GM12878 (cell line): ENCODE data around the gene AGPAT2. TPM values are rescaled to one million over a fixed set of nuclear protein-coding genes. Genes with fewer than 3 reads are reported as not detected.

Source experiments
- ATAC-seq: fragments of 200-7000 bp; cut with Tn5 transposase; 3 replicates; pipeline ENCODE4 v1.9.1; 2020; ENCODE audit warnings: mild to moderate bottlenecking, moderate library complexity
- BruUV-seq: library from RNA; stranded (reverse); fragments of 400-500 nt; replicated peaks from 2 replicates; lab custom pipeline; 2021; lab: Mats Ljungman, UMichigan
- CTCF ChIA-PET: fragments of 300-600 bp; sonication (Branson Sonifier 250); formaldehyde crosslinking; extraction: SDS; loops from one replicate; lab custom pipeline; 2021; ENCODE audit warnings: inconsistent platforms; lab: Yijun Ruan, JAX
- POLR2A ChIA-PET: fragments of 350-600 bp; formaldehyde crosslinking; extraction: SDS; loops from one replicate; lab custom pipeline; 2021; ENCODE audit warnings: inconsistent platforms; lab: Charles Lee
- RAD21 ChIA-PET: fragments of 300-600 bp; sonication (Branson Sonifier 250); formaldehyde crosslinking; loops from one replicate; lab custom pipeline; 2023; ENCODE audit warnings: antibody characterized with exemption; ENCODE audit not compliant: unreplicated experiment; lab: Charles Lee
- SMC1A ChIA-PET: fragments of 300-600 bp; sonication (Branson Sonifier 250); formaldehyde crosslinking; loops from one replicate; lab custom pipeline; 2023; ENCODE audit not compliant: unreplicated experiment, uncharacterized antibody; lab: Charles Lee
- DNase-seq: peaks from one replicate; pipeline ENCODE4 v3.0.0-alpha.2; 2011; ENCODE audit warnings: low read depth, low spot score
- FAIRE-seq: peaks from 3 replicates; lab custom pipeline; 2011; peaks lifted over from hg19 to GRCh38; lab: Jason Lieb, UNC
- H2AFZ ChIP-seq: 2 replicates; pipeline ENCODE4 v1.6.0; 2011; ENCODE audit warnings: low read depth, low read length, control low read depth; ENCODE audit not compliant: control insufficient read depth
- H3K27ac ChIP-seq: 2 replicates; pipeline ENCODE4 v1.5.1; 2011; ENCODE audit warnings: control low read depth; ENCODE audit not compliant: control insufficient read depth, insufficient read depth
- H3K27me3 ChIP-seq, 2 experiments: replicated peaks in 1 of 2; 2 replicates each; pipeline versions ENCODE4 v1.6.0 to v1.6.1; 2011; ENCODE audit warnings: low read length in 1 of 2; ENCODE audit not compliant: control insufficient read depth in 2 of 2, insufficient read depth in 2 of 2
- H3K36me3 ChIP-seq, 2 experiments: 2 replicates each; pipeline ENCODE4 v1.5.1; 2011; ENCODE audit warnings: low read length in 1 of 2; ENCODE audit not compliant: control insufficient read depth in 2 of 2, insufficient read depth in 2 of 2
- H3K4me1 ChIP-seq: 2 replicates; pipeline ENCODE4 v1.6.1; 2011; ENCODE audit warnings: mild to moderate bottlenecking, low read length, moderate library complexity, mixed read lengths; ENCODE audit not compliant: control insufficient read depth, insufficient read depth
- H3K4me2 ChIP-seq: 2 replicates; pipeline ENCODE4 v1.6.0; 2011; ENCODE audit warnings: control low read depth; ENCODE audit not compliant: control insufficient read depth, insufficient read depth
- H3K4me3 ChIP-seq: fragments of 200-600 bp; sonication (generic); 2 replicates; pipeline ENCODE4 v1.5.1; 2016
- H3K79me2 ChIP-seq: 2 replicates; pipeline ENCODE4 v1.6.0; 2011; ENCODE audit warnings: low read length; ENCODE audit not compliant: control insufficient read depth, insufficient read depth
- H3K9ac ChIP-seq: 2 replicates; pipeline ENCODE4 v1.8.0; 2011; ENCODE audit warnings: low read length, control low read depth, mixed read lengths; ENCODE audit not compliant: control insufficient read depth, insufficient read depth
- H3K9me3 ChIP-seq: replicated peaks from 3 replicates; pipeline ENCODE4 v1.5.1; 2011; ENCODE audit warnings: mild to moderate bottlenecking, low read length; ENCODE audit not compliant: control insufficient read depth, insufficient read depth
- H4K20me1 ChIP-seq: 2 replicates; pipeline ENCODE4 v1.6.0; 2011; ENCODE audit not compliant: control insufficient read depth, insufficient read depth
- ATF7 ChIP-seq: fragments of 450-650 bp; IDR thresholded peaks from 2 replicates; pipeline ENCODE4 v1.6.1; 2016; ENCODE audit warnings: low read depth, mild to moderate bottlenecking
- BACH1 ChIP-seq: fragments of 450-650 bp; IDR thresholded peaks from 2 replicates; pipeline ENCODE4 v1.6.1; 2017; ENCODE audit warnings: mild to moderate bottlenecking, borderline replicate concordance
- CREB1 ChIP-seq: IDR thresholded peaks from 2 replicates; pipeline ENCODE4 v1.6.1; 2012; ENCODE audit warnings: low read depth, mild to moderate bottlenecking, inconsistent platforms
- NKRF ChIP-seq: fragments of 450-650 bp; conservative IDR thresholded peaks from 2 replicates; pipeline ENCODE4 v1.6.1; 2017; ENCODE audit warnings: mild to moderate bottlenecking, moderate library complexity
- PAX5 ChIP-seq: IDR thresholded peaks from 2 replicates; pipeline ENCODE4 v1.6.1; 2011; ENCODE audit warnings: low read depth, low read length, borderline replicate concordance
- RBBP5 ChIP-seq: fragments of 200-600 bp; sonication (generic); conservative IDR thresholded peaks from 2 replicates; pipeline ENCODE4 v1.6.1; 2016
- SP1 ChIP-seq: IDR thresholded peaks from one replicate; pipeline ENCODE4 v1.6.1; 2011; ENCODE audit warnings: low read depth, low read length
- SPI1 ChIP-seq: IDR thresholded peaks from 2 replicates; pipeline ENCODE4 v1.6.1; 2011; ENCODE audit warnings: low read depth, mild to moderate bottlenecking, low read length, moderate library complexity, borderline replicate concordance; ENCODE audit not compliant: insufficient read depth
- SREBF1 ChIP-seq: IDR thresholded peaks from 2 replicates; pipeline ENCODE4 v1.6.1; 2012; ENCODE audit warnings: mild to moderate bottlenecking, low read length
- ZBED1 ChIP-seq: IDR thresholded peaks from 2 replicates; pipeline ENCODE4 v1.6.1; 2016; ENCODE audit warnings: borderline replicate concordance
- ZBTB11 ChIP-seq: fragments of 450-650 bp; formaldehyde crosslinking; IDR thresholded peaks from 2 replicates; pipeline ENCODE4 v1.5.0; 2022; ENCODE audit warnings: mild to moderate bottlenecking, missing genetic modification characterization
- ZNF274 ChIP-seq: IDR thresholded peaks from one replicate; pipeline ENCODE4 v1.8.0; 2011; ENCODE audit not compliant: insufficient read length, insufficient read depth
- WGBS: methylation state at CpG from one replicate; pipeline ENCODE4 v1.1.6; 2016; ENCODE audit warnings: low lambda C conversion rate; ENCODE audit not compliant: insufficient replicate concordance, insufficient coverage; ENCODE audit errors: missing lambda C conversion rate; 5-methylcytosine and 5-hydroxymethylcytosine counted together
- in situ Hi-C: fragments of 300-500 bp; cut with MboI; formaldehyde crosslinking; loops from 9 replicates; pipeline ENCODE4 v1.14.3; 2018; ENCODE audit warnings: mixed read lengths
- intact Hi-C: fragments of 100-400 bp; cut with micrococcal nuclease; formaldehyde crosslinking; loops from one replicate; pipeline ENCODE4 v1.14.2; 2022; ENCODE audit not compliant: unreplicated experiment
- polyA plus RNA-seq, 11 experiments: library from polyadenylated mRNA; depleted of rRNA in 4 of 11; unstranded in 6 of 11; stranded (reverse) in 5 of 11; fragments of >200 nt; fragmentation: Nextera tagmentation in 4 of 11; fragmentation: Illumina TruSeq in 1 of 11; extraction: Ambion mirVana in 4 of 11; extraction: Trizol in 1 of 11; gene quantifications; 1 replicate in 1 of 11; 2 replicates in 10 of 11; pipeline versions ENCODE4 v1.2.1 to v1.2.3, GENCODE V29; 2011 to 2016; ENCODE audit warnings: inconsistent platforms in 2 of 11, missing spikeins in 2 of 11, low read depth in 1 of 11
- total RNA-seq, 4 experiments: library from RNA; depleted of rRNA in 3 of 4; stranded (reverse); fragments of >200 nt in 3 of 4; fragmentation: Illumina TruSeq in 1 of 4; extraction: Trizol in 1 of 4; gene quantifications; 2 replicates each; pipeline versions ENCODE4 v1.2.1 to v1.2.3, GENCODE V29; 2013 to 2021

Gene AGPAT2
- total and polyA plus RNA-seq, 10 of the 15 experiments (the other 5 are each of a cell fraction or from before 2014, with no cell fraction given), result 0.10 to 28.5 (median 18.2) TPM

- H3K36me3 ChIP-seq, result no peaks in the 10 kb centered on the region
- RAD21 ChIA-PET, result no interaction called here
- no peak overlapping the region for H3K4me3 ChIP-seq
- H3K9me3 ChIP-seq, result no peaks in the 10 kb centered on the region
- SMC1A ChIA-PET, result no interaction called here
- no peak overlapping the region for H3K4me2 ChIP-seq
- intact Hi-C loops (no loop called here), in situ Hi-C loops (no loop called here)
- CTCF ChIA-PET, result no interaction called here
- H4K20me1 ChIP-seq, result no peaks in the 10 kb centered on the region
- no peak for ATAC-seq
- no peak for DNase-seq
- no peak for FAIRE-seq
- no peak overlapping the region for H3K27ac ChIP-seq
- H3K79me2 ChIP-seq, result no peaks in the 10 kb centered on the region
- 3% methylated on average over 18 of the region's 18 CpGs for WGBS
- no peaks in the 10 kb centered on the region for H3K4me1 ChIP-seq
- no peak overlapping the region for H3K9ac ChIP-seq
- no TSS peak for BruUV-seq
- peaks cover 19 to 22% of the 10 kb centered on the region in 2 experiments for H3K27me3 ChIP-seq
- no peak overlapping the region for H2AFZ ChIP-seq
- TF ChIP-seq SPI1 (peak; percentile 47; the same call in 1 of the 2 replicates), PAX5 (no peak)
- POLR2A ChIA-PET, result no interaction called here
Observed at GRCh38 chr9:136655536-136656182, 31.6 kb downstream of the AGPAT2 start.

- ATAC-seq, result no peak
- Histone ChIP-seq H3K27me3 (peaks cover 19 to 22% of the 10 kb centered on the region in 2 experiments), H3K9ac (no peak overlapping the region), H3K4me3 (no peak overlapping the region), H3K4me1 (no peaks in the 10 kb centered on the region), H3K27ac (no peak overlapping the region), H3K4me2 (no peak overlapping the region), H4K20me1 (no peaks in the 10 kb centered on the region), H3K9me3 (no peaks in the 10 kb centered on the region), H3K36me3 (no peaks in the 10 kb centered on the region), H2AFZ (no peak overlapping the region), H3K79me2 (no peaks in the 10 kb centered on the region)
- no peak for FAIRE-seq
- BruUV-seq, result no TSS peak
- ChIA-PET POLR2A (no interaction called here), SMC1A (no interaction called here), RAD21 (no interaction called here), CTCF (no interaction called here)
- in situ Hi-C loops (no loop called here), intact Hi-C loops (no loop called here)
- 17% methylated on average over 15 of the region's 15 CpGs for WGBS
- DNase-seq, result no peak
- TF ChIP-seq SPI1, result no peak
- no peak for TF ChIP-seq ZBTB11
- no peak for TF ChIP-seq CREB1
- no peak for TF ChIP-seq NKRF
- TF ChIP-seq ATF7, result no peak
- no peak for TF ChIP-seq BACH1
- no peak for TF ChIP-seq SREBF1
- no peak for TF ChIP-seq SP1
- TF ChIP-seq ZNF274, result no peak
- no peak for TF ChIP-seq RBBP5
- TF ChIP-seq ZBED1, result no peak
Observed at GRCh38 chr9:136654820-136655535, 32.3 kb downstream of the AGPAT2 start.
